Measurements from ENCODE around the gene SYNE3.

SYNE3 gene

GRCh38 chr14:95533822-95534221 lies 17.4 kb upstream of the SYNE3 start:
- no peaks in the 10 kb centered on the region for H3K27me3 ChIP-seq (ENCODE audit: control insufficient read depth in 2 of 2, insufficient read depth in 2 of 2, low read length in 2 of 2)
- H3K4me1 ChIP-seq (ENCODE audit: control insufficient read depth in 2 of 2, insufficient read depth in 2 of 2, low read length in 2 of 2) = peaks cover 27 to 32% of the 10 kb centered on the region in 2 donors
- peak overlapping the region; percentile 71 to 85 for H3K9ac ChIP-seq (ENCODE audit: low read depth in 1 of 2, low read length in 2 of 2)

GRCh38 chr14:95533391-95533821 lies 17.0 kb upstream of the SYNE3 start:
- Histone ChIP-seq H3K4me1 (ENCODE audit: control insufficient read depth in 2 of 2, insufficient read depth in 2 of 2, low read length in 2 of 2) (peaks cover 27 to 32% of the 10 kb centered on the region in 2 donors), H3K36me3 (ENCODE audit: control insufficient read depth in 2 of 2, insufficient read depth in 2 of 2, low read length in 2 of 2) (peaks cover 4 to 7% of the 10 kb centered on the region in 2 donors), H3K9me3 (ENCODE audit: control insufficient read depth in 2 of 2, low read length in 2 of 2) (no peaks in the 10 kb centered on the region), H3K27ac (ENCODE audit: low read depth in 2 of 2, low read length in 2 of 2) (peak overlapping the region in 1 of 2 donors; percentile 85), H3K9ac (ENCODE audit: low read depth in 1 of 2, low read length in 2 of 2) (peak overlapping the region; percentile 71 to 85), H3K4me3 (ENCODE audit: low read length in 2 of 2) (peak overlapping the region; percentile 77 to 87), H3K27me3 (ENCODE audit: control insufficient read depth in 2 of 2, insufficient read depth in 2 of 2, low read length in 2 of 2) (no peaks in the 10 kb centered on the region)

More at GRCh38 chr14:95533822-95534221, 17.4 kb upstream of the SYNE3 start:
- H3K27ac ChIP-seq (ENCODE audit: low read depth in 2 of 2, low read length in 2 of 2) = peak overlapping the region; percentile 85 to 90
- H3K9me3 ChIP-seq (ENCODE audit: control insufficient read depth in 2 of 2, low read length in 2 of 2) = no peaks in the 10 kb centered on the region
- H3K36me3 ChIP-seq (ENCODE audit: control insufficient read depth in 2 of 2, insufficient read depth in 2 of 2, low read length in 2 of 2) = peaks cover 4 to 7% of the 10 kb centered on the region in 2 donors
- H3K4me3 ChIP-seq (ENCODE audit: low read length in 2 of 2) = peak overlapping the region; percentile 77 to 87

GRCh38 chr14:95531969-95532368 lies 15.5 kb upstream of the SYNE3 start:
- no peak overlapping the region for H3K9ac ChIP-seq (ENCODE audit: low read depth in 1 of 2, low read length in 2 of 2)
- H3K4me1 ChIP-seq (ENCODE audit: control insufficient read depth in 2 of 2, insufficient read depth in 2 of 2, low read length in 2 of 2) = peaks cover 30 to 35% of the 10 kb centered on the region in 2 donors

GRCh38 chr14:95531473-95531872 lies 15.0 kb upstream of the SYNE3 start:
- Histone ChIP-seq H3K27ac (ENCODE audit: low read depth in 2 of 2, low read length in 2 of 2) (no peak overlapping the region), H3K4me1 (ENCODE audit: control insufficient read depth in 2 of 2, insufficient read depth in 2 of 2, low read length in 2 of 2) (peaks cover 31 to 34% of the 10 kb centered on the region in 2 donors), H3K27me3 (ENCODE audit: control insufficient read depth in 2 of 2, insufficient read depth in 2 of 2, low read length in 2 of 2) (no peaks in the 10 kb centered on the region), H3K4me3 (ENCODE audit: low read length in 2 of 2) (no peak overlapping the region), H3K36me3 (ENCODE audit: control insufficient read depth in 2 of 2, insufficient read depth in 2 of 2, low read length in 2 of 2) (peaks cover 4 to 7% of the 10 kb centered on the region in 2 donors), H3K9me3 (ENCODE audit: control insufficient read depth in 2 of 2, low read length in 2 of 2) (no peaks in the 10 kb centered on the region), H3K9ac (ENCODE audit: low read depth in 1 of 2, low read length in 2 of 2) (no peak overlapping the region)

More at GRCh38 chr14:95531969-95532368, 15.5 kb upstream of the SYNE3 start:
- H3K27ac ChIP-seq (ENCODE audit: low read depth in 2 of 2, low read length in 2 of 2) = no peak overlapping the region
- no peaks in the 10 kb centered on the region for H3K27me3 ChIP-seq (ENCODE audit: control insufficient read depth in 2 of 2, insufficient read depth in 2 of 2, low read length in 2 of 2)
- H3K9me3 ChIP-seq (ENCODE audit: control insufficient read depth in 2 of 2, low read length in 2 of 2) = no peaks in the 10 kb centered on the region
- H3K4me3 ChIP-seq (ENCODE audit: low read length in 2 of 2) = peak overlapping the region in 1 of 2 donors; percentile 20
- H3K36me3 ChIP-seq (ENCODE audit: control insufficient read depth in 2 of 2, insufficient read depth in 2 of 2, low read length in 2 of 2) = peaks cover 4 to 7% of the 10 kb centered on the region in 2 donors

GRCh38 chr14:95530473-95531276 lies 14.2 kb upstream of the SYNE3 start:
- Histone ChIP-seq H3K27ac (ENCODE audit: low read depth in 2 of 2, low read length in 2 of 2) (no peak overlapping the region), H3K4me3 (ENCODE audit: low read length in 2 of 2) (no peak overlapping the region), H3K9me3 (ENCODE audit: control insufficient read depth in 2 of 2, low read length in 2 of 2) (no peaks in the 10 kb centered on the region), H3K9ac (ENCODE audit: low read depth in 1 of 2, low read length in 2 of 2) (no peak overlapping the region), H3K27me3 (ENCODE audit: control insufficient read depth in 2 of 2, insufficient read depth in 2 of 2, low read length in 2 of 2) (no peaks in the 10 kb centered on the region), H3K36me3 (ENCODE audit: control insufficient read depth in 2 of 2, insufficient read depth in 2 of 2, low read length in 2 of 2) (peaks cover 4 to 7% of the 10 kb centered on the region in 2 donors), H3K4me1 (ENCODE audit: control insufficient read depth in 2 of 2, insufficient read depth in 2 of 2, low read length in 2 of 2) (peaks cover 24 to 28% of the 10 kb centered on the region in 2 donors)

GRCh38 chr14:95529216-95529615 lies 12.8 kb upstream of the SYNE3 start:
- H3K4me1 ChIP-seq (ENCODE audit: control insufficient read depth in 2 of 2, insufficient read depth in 2 of 2, low read length in 2 of 2) = peaks cover 25 to 28% of the 10 kb centered on the region in 2 donors
- H3K27ac ChIP-seq (ENCODE audit: low read depth in 2 of 2, low read length in 2 of 2) = no peak overlapping the region
- no peak overlapping the region for H3K9ac ChIP-seq (ENCODE audit: low read depth in 1 of 2, low read length in 2 of 2)
- no peaks in the 10 kb centered on the region for H3K27me3 ChIP-seq (ENCODE audit: control insufficient read depth in 2 of 2, insufficient read depth in 2 of 2, low read length in 2 of 2)
- no peak overlapping the region for H3K4me3 ChIP-seq (ENCODE audit: low read length in 2 of 2)
- H3K36me3 ChIP-seq (ENCODE audit: control insufficient read depth in 2 of 2, insufficient read depth in 2 of 2, low read length in 2 of 2) = peaks cover 4 to 7% of the 10 kb centered on the region in 2 donors
- no peaks in the 10 kb centered on the region for H3K9me3 ChIP-seq (ENCODE audit: control insufficient read depth in 2 of 2, low read length in 2 of 2)

- Histone ChIP-seq H3K27me3 (ENCODE audit: control insufficient read depth in 2 of 2, insufficient read depth in 2 of 2, low read length in 2 of 2) (no peaks in the 10 kb centered on the region), H3K4me1 (ENCODE audit: control insufficient read depth in 2 of 2, insufficient read depth in 2 of 2, low read length in 2 of 2) (peaks cover 27 to 32% of the 10 kb centered on the region in 2 donors)
These were observed 11.0 kb upstream of the SYNE3 start for GRCh38 chr14:95527387-95528002.

GRCh38 chr14:95526483-95527386 lies 10.3 kb upstream of the SYNE3 start:
- peak overlapping the region in 1 of 2 donors; percentile 5 for H3K4me3 ChIP-seq (ENCODE audit: low read length in 2 of 2)
- peak overlapping the region; percentile 29 to 57 for H3K27ac ChIP-seq (ENCODE audit: low read depth in 2 of 2, low read length in 2 of 2)
- H3K4me1 ChIP-seq (ENCODE audit: control insufficient read depth in 2 of 2, insufficient read depth in 2 of 2, low read length in 2 of 2) = peaks cover 21 to 32% of the 10 kb centered on the region in 2 donors
- peaks cover 0 to 4% of the 10 kb centered on the region in 2 donors for H3K36me3 ChIP-seq (ENCODE audit: control insufficient read depth in 2 of 2, insufficient read depth in 2 of 2, low read length in 2 of 2)
- no peaks in the 10 kb centered on the region for H3K9me3 ChIP-seq (ENCODE audit: control insufficient read depth in 2 of 2, low read length in 2 of 2)
- no peaks in the 10 kb centered on the region for H3K27me3 ChIP-seq (ENCODE audit: control insufficient read depth in 2 of 2, insufficient read depth in 2 of 2, low read length in 2 of 2)
- H3K9ac ChIP-seq (ENCODE audit: low read depth in 1 of 2, low read length in 2 of 2) = no peak overlapping the region

More at GRCh38 chr14:95527387-95528002, 11.0 kb upstream of the SYNE3 start:
- H3K9ac ChIP-seq (ENCODE audit: low read depth in 1 of 2, low read length in 2 of 2) = no peak overlapping the region
- H3K36me3 ChIP-seq (ENCODE audit: control insufficient read depth in 2 of 2, insufficient read depth in 2 of 2, low read length in 2 of 2) = peaks cover 4 to 6% of the 10 kb centered on the region in 2 donors
- H3K27ac ChIP-seq (ENCODE audit: low read depth in 2 of 2, low read length in 2 of 2) = peak overlapping the region; percentile 29 to 57
- peak overlapping the region in 1 of 2 donors; percentile 5 for H3K4me3 ChIP-seq (ENCODE audit: low read length in 2 of 2)
- H3K9me3 ChIP-seq (ENCODE audit: control insufficient read depth in 2 of 2, low read length in 2 of 2) = no peaks in the 10 kb centered on the region

- Histone ChIP-seq H3K27ac (ENCODE audit: low read depth in 2 of 2, low read length in 2 of 2) (peak overlapping the region in 1 of 2 donors; percentile 29), H3K27me3 (ENCODE audit: control insufficient read depth in 2 of 2, insufficient read depth in 2 of 2, low read length in 2 of 2) (no peaks in the 10 kb centered on the region), H3K4me1 (ENCODE audit: control insufficient read depth in 2 of 2, insufficient read depth in 2 of 2, low read length in 2 of 2) (peaks cover 21 to 32% of the 10 kb centered on the region in 2 donors), H3K9me3 (ENCODE audit: control insufficient read depth in 2 of 2, low read length in 2 of 2) (no peaks in the 10 kb centered on the region), H3K9ac (ENCODE audit: low read depth in 1 of 2, low read length in 2 of 2) (no peak overlapping the region), H3K36me3 (ENCODE audit: control insufficient read depth in 2 of 2, insufficient read depth in 2 of 2, low read length in 2 of 2) (peaks cover 0 to 4% of the 10 kb centered on the region in 2 donors), H3K4me3 (ENCODE audit: low read length in 2 of 2) (no peak overlapping the region)
These were observed 9.5 kb upstream of the SYNE3 start for GRCh38 chr14:95525999-95526398.
